ENCODE data around the gene NUBP1.
"Not testable (repeated sequence)": the region's sequence is repeated elsewhere in the genome, so short reads cannot be mapped to it uniquely, and the experiment has no call there.

The NUBP1 gene
- total RNA-seq, result 12.6 to 33.6 (median 22.2) reads per million in 17 experiments

- peak; percentile 97 to 99 (median 98) for DNase-seq
Measured at GRCh38 chr16:10743610-10744369, at the start of gene NUBP1. Gene NUBP1 (plus strand): TSS chr16:10743842. CDS start chr16:10743864, 22 bp downstream.

GRCh38 chr16:10693889-10694288 is 49.8 kb upstream of the NUBP1 start:
- DNase-seq, result no peak

GRCh38 chr16:10694306-10694705 is 49.3 kb upstream of the NUBP1 start:
- no peak for DNase-seq

GRCh38 chr16:10694830-10695229 is 48.8 kb upstream of the NUBP1 start, which contains the start of gene TEKT5:
Gene TEKT5 (minus strand): TSS chr16:10694930. CDS start chr16:10694873, 57 bp downstream.
- DNase-seq, result no peak

GRCh38 chr16:10699756-10700155 is 43.9 kb upstream of the NUBP1 start:
- no peak for DNase-seq

GRCh38 chr16:10708969-10709368 is 34.7 kb upstream of the NUBP1 start:
- DNase-seq, result no peak

GRCh38 chr16:10728003-10728887 is 15.4 kb upstream of the NUBP1 start:
- no peak for DNase-seq

- no peak for DNase-seq
Measured at GRCh38 chr16:10729104-10730048, 14.3 kb upstream of the NUBP1 start.

GRCh38 chr16:10731790-10732189 is 11.9 kb upstream of the NUBP1 start:
- no peak for DNase-seq

GRCh38 chr16:10737068-10737625 is 6.5 kb upstream of the NUBP1 start:
- DNase-seq, result peak; percentile 78 to 86 (median 81)

- DNase-seq, result peak; percentile 69 to 89 (median 84)
Measured at GRCh38 chr16:10738231-10739077, 5.2 kb upstream of the NUBP1 start.

- DNase-seq, result no peak
Measured at GRCh38 chr16:10740000-10740844, 3.4 kb upstream of the NUBP1 start.

GRCh38 chr16:10740845-10741208 is 2.8 kb upstream of the NUBP1 start:
- no peak for DNase-seq

GRCh38 chr16:10741249-10741648 is 2.4 kb upstream of the NUBP1 start:
- not testable (repeated sequence) for DNase-seq

- no peak for DNase-seq
Measured at GRCh38 chr16:10741844-10742243, 1.8 kb upstream of the NUBP1 start.

- no peak for DNase-seq
Measured at GRCh38 chr16:10743227-10743609, 424 bp upstream of the NUBP1 start.

GRCh38 chr16:10744370-10745030 is 858 bp downstream of the NUBP1 start:
- DNase-seq, result no peak

GRCh38 chr16:10745841-10746240 is 2.2 kb downstream of the NUBP1 start:
- peak in 1 of 4 experiments; percentile 25 for DNase-seq

GRCh38 chr16:10750793-10751192 is 7.2 kb downstream of the NUBP1 start:
- DNase-seq, result no peak

Data from suppressor macrophage (primary cell).